OCI-LY1 (cell line): Measurements from ENCODE around the gene MYO18A.

Experiments
- EZH2 ChIP-seq: fragments of 200-600 bp; sonication (generic), shearing (Covaris generic); IDR thresholded peaks from 2 replicates; pipeline ENCODE4 v1.8.0; 2017; ENCODE audit warnings: borderline replicate concordance, mixed run types, mild to moderate bottlenecking, antibody characterized with exemption, low read length, moderate library complexity, mixed read lengths
- TF ChIP-seq, protein P1 (sequence below): fragments of 200-600 bp; sonication (generic), shearing (Covaris generic); IDR thresholded peaks from 2 replicates; pipeline ENCODE4 v1.5.1; 2017; ENCODE audit warnings: mild to moderate bottlenecking, antibody characterized with exemption, low read length, moderate library complexity, mixed read lengths

- no peak for TF ChIP-seq EZH2
- TF ChIP-seq, protein P1, sequence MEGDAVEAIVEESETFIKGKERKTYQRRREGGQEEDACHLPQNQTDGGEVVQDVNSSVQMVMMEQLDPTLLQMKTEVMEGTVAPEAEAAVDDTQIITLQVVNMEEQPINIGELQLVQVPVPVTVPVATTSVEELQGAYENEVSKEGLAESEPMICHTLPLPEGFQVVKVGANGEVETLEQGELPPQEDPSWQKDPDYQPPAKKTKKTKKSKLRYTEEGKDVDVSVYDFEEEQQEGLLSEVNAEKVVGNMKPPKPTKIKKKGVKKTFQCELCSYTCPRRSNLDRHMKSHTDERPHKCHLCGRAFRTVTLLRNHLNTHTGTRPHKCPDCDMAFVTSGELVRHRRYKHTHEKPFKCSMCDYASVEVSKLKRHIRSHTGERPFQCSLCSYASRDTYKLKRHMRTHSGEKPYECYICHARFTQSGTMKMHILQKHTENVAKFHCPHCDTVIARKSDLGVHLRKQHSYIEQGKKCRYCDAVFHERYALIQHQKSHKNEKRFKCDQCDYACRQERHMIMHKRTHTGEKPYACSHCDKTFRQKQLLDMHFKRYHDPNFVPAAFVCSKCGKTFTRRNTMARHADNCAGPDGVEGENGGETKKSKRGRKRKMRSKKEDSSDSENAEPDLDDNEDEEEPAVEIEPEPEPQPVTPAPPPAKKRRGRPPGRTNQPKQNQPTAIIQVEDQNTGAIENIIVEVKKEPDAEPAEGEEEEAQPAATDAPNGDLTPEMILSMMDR = no peak
Measured at GRCh38 chr17:29163563-29163962, 16.6 kb downstream of the MYO18A start.
